Glomerular endothelial cell (primary cell): ENCODE measurements around the gene LUC7L. TPM values are rescaled to one million over a fixed set of nuclear protein-coding genes. Genes with fewer than 3 reads are reported as not detected.
"Not testable (repeated sequence)": the region's sequence is repeated elsewhere in the genome, so short reads cannot be mapped to it uniquely, and the experiment has no call there.

Experiments
- DNase-seq: peaks from one replicate; pipeline ENCODE4 v3.0.0-alpha.2; 2011; ENCODE audit warnings: low read depth, low spot score; ENCODE audit errors: extremely low read depth
- total RNA-seq: library from RNA; depleted of rRNA; stranded (reverse); fragments of >200 nt; gene quantifications from 2 replicates; pipeline ENCODE4 v1.2.3, GENCODE V29; 2015

LUC7L gene, protein sequence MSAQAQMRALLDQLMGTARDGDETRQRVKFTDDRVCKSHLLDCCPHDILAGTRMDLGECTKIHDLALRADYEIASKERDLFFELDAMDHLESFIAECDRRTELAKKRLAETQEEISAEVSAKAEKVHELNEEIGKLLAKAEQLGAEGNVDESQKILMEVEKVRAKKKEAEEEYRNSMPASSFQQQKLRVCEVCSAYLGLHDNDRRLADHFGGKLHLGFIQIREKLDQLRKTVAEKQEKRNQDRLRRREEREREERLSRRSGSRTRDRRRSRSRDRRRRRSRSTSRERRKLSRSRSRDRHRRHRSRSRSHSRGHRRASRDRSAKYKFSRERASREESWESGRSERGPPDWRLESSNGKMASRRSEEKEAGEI
- 45.6 and 85.6 TPM in 2 replicates for total RNA-seq

DNA sequence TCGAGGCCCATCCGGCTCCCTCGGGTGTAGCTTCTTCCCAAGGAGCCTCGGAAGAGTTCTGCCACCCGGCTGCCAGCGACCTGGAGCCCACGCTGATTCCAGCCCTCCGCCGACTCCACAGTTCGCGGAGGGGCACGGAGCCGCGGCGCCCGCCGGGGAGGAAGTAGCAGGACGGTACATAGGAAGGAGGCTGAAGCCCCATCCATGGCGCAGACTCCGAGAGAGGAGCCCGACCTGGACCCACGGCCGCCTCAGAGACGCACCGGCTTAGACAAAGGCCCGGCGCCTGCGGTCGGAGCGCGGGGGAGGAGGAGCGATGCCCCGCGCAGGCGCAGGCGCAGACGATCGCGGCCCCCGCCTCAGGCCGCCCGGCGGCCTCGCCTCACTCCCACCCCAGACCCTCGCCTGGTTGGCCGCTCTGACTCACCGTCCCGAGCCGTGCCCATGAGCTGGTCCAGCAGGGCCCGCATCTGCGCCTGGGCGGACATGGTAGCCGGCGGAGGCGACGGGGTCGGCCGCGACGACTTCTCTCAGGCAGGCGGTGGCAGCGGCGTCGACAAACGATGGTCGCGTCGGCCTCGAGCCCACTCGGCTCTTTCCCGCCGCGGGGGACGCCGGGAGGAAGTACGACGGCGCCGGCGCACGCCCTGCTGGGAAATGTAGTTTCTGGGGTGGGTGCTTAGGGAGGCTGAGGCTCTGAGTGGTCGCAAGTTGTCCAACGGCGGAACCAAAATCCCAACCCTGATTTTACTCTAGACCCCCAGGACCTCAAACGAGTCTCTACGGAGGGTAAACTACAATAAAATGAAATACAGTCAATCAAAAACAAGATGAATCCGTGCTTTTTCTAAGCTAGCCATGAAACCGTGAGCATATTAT lies at the start of gene LUC7L:
Gene LUC7L, minus strand, starts transcription at position 598 of the 879 bp plus-strand sequence. Its CDS starts 110 bp downstream, at position 488.
- DNase-seq, result no peak

DNA sequence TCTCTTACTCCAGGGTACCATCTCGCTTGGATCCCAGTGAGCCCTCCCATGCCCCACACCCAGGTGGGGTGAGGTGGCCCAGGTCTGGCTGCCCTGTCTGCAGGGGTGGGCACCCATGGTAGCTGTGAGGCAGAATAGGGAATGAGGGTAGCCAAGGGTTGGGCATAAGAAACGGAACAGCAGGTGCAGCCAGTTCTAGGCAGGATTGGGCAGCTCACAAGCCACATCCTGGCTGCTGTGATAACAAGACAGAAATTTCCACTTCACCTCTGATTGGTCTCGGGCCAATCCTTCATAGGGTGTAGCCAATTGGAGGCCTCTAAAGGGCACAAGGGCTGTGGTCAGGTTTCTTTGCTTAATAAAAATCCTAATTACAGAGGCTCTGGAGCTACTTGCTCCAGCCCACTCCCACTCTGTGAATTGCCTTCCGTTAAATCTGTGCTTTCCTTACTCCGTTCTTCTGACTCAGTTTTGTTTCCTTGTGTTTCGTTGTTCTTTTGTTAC lies 49.7 kb upstream of the LUC7L start:
- DNase-seq, result peak; percentile 3

DNA sequence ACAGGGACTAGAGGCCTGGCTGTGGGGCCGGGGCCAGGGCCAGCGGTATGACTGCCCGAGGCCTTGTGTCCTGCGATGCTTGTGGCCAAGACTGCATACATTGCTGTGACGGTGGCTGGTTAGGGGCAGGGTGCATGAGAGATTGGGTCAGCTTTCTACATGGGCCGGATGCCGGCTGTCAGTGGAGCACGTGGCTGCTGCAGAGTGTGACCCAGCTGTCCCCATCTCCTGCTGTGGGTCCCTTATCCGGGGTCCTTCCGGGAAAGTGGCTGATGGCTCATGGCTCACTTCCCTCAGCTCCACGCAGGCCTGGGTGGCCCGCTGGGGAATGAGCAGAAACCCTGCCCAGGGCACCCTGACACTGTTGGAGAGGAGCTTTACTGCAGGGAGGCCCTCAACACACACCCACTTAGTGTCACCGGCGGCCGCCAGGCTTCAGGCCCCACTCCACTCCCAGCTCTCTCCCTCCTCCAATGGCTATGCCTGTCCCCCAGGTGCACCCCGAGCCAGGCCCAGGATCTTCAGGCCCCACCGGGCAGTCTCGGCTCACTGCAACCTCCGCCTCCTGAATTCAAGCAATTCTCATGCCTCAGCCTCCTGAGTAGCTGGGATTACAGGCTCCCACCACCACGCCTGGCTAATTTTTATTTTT lies 47.3 kb upstream of the LUC7L start:
- no peak for DNase-seq

DNA sequence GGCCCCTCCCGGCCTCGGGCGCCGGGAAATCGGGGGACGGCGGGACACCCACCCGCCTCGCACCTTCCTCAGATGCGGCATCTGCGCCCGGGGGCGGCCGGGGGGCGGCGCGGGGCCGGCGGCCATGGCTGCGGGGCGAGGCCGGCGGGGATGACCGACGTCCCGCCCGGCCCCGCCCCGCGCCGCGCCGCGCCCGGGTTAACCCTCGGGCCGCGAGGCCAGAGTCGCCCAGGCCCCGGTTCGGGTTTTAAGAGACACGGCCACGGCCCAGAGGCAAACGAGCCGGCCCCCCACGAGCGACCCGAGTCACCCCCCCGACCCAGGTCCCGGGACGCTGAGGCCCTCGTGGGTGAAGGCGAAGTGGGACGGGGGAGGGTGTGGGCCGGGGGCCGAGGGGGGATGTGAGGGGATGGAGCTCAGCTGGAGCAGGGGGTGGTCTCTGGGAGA lies 46.6 kb upstream of the LUC7L start, which contains the start of gene RGS11:
Gene RGS11, minus strand, starts transcription at position 159 of the 447 bp plus-strand sequence. Its CDS starts 33 bp downstream, at position 126.
- no peak for DNase-seq

DNA sequence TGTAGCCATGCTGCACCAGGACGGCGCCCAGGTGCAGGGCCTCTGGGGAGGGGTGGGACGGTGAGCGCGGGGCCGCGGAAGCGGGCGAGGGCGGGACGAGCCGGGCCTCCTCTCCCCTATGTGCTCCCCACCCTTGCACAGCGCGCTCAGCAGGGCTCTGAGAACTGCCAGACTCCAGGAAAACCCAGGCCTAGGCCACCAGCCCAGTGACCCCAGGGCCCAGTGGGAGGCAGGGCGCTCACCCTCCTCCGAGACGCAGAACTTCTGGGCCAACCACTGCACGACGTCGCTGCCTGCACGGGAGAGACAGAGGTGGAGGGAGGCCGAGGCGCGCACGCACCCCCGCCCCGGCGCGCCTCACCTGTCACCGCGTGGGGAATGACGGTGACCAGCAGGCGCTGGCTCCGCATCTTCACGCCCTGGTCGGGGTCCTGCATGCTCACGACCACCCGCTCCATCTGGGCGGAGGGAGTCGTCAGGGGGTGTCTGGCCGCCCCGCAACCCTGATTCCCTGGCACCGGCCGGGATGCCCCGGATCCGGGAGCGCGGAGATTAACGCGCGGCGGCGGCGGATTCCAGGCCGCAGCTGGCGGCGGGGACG lies 45.9 kb upstream of the LUC7L start:
- DNase-seq, result no peak

DNA sequence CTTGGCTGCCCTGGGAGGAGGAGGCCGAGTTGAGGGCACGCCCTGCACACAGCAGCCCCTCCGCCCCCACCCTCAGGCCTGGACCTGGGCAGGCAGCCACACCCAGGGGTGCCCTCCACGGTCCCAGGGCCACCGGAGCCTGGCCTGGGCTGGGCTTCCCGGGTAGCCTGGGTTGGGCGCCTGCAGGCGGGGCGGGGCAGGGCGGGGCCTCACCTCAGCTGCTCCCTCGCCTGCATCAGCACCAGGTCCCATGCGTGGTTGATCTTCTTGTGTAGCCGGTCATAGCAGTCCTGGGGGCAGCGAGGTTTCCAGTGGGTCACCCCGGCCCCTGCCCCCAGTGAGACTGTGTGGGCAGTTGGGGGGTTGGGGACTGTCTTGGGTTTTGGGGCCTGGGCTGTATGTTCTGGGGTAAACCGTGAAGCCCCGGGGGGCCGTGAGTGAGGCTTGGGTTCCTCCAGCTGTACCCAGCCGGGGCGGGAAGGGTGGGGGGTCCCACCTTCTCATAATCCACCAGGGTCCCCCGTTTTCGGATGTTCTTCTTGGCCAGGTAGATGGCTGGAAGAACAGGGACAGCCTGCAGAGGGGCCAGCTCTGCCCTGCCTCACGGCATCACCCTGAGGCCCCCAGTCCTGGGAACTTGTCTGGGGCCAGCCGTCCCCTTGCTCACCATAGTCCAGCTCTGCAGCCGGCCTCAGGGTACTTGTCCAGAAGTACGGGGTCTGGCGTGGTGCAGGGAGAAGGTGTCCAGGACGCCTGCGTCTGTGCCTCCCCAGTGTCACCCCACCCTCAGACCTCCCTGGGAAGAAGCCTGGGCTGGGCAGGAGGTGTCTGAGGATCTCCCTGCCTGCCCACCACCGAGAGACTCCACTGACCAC lies 44.5 kb upstream of the LUC7L start:
- DNase-seq, result no peak

DNA sequence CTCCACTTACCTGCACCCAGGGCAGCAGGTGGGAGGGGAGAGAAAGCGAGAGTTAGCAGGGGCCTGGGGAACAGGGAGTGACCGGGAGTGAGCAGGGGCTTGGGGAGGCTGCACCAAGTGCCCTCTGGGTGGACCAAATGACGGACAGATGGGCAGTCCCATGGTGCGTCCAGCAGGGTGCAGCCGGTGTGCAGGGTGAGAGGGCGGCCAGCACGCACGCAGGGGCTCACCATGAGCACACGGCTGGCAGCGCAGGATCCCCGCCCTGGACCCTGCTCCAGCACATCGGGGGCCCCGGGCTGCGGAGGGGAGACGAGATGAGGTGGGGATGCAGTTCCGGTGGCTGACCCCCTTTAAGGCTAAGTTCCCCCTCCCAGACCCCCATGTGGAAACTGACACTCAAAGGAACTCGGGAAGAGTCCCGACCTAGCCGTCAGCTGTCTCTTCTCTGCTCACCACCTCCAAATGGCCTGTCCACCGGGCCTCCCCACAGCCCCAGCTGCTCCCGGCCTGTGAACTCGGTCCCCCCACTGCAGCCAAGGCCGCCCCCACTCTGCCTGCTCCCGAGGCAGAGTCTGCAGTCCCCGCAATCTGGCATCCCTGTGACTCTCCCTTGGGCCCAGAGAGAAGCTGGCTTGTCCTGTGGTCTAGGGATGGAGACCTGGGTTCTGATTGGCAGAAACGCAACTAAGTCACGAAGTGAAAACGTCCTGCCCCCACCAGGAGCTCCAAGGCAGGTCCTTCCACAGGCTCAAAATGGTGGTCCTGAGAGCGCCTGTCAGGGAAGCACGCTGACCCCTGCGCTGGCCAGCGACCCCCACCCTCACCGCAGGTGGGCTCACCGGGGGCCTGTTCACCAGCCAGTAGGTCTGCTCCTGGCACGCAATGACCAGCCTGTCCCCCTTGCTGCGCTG lies 43.6 kb upstream of the LUC7L start:
- no peak for DNase-seq

DNA sequence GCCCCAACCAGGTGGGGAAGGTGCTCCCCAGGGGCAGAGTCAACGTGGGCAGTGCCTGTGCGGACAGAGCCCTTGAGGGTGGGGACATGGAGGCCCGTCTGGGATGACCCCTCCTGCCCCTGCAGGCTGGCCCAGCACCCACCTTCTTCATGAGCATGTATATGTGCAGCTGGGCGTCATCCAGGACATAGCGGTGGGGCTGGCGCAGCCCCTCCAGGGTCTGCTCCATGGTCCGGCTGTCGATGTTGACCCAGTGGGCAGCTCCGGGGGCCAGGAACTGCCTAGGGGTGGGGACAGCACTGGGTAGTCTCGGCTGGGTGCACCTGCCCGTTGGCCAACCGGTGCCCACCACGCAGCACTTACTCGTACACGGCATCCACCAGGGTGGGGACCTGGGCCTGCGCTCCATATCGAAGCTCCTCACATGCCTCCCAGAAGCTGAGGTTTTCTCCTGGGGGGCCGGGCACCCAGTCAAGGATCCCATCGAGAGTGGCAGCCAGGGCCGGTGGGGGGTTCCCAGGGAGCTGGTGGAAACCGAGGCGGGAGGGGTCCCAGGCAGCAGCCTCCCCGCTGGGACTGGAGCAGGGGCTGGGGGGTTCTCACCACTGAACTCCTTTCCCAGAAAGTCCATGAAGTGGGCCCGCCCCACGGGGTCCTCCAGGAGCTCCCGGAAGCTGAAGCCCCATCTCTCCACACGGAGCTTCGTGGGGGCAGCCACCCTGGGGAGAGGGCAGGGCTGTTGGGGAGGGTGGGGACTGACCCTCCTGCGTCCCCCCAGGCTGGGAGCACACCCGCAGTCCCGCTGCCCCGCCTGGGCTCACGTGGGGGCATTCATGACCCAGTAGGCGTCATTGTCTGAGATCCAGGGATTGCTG lies 41.4 kb upstream of the LUC7L start:
- no peak for DNase-seq

DNA sequence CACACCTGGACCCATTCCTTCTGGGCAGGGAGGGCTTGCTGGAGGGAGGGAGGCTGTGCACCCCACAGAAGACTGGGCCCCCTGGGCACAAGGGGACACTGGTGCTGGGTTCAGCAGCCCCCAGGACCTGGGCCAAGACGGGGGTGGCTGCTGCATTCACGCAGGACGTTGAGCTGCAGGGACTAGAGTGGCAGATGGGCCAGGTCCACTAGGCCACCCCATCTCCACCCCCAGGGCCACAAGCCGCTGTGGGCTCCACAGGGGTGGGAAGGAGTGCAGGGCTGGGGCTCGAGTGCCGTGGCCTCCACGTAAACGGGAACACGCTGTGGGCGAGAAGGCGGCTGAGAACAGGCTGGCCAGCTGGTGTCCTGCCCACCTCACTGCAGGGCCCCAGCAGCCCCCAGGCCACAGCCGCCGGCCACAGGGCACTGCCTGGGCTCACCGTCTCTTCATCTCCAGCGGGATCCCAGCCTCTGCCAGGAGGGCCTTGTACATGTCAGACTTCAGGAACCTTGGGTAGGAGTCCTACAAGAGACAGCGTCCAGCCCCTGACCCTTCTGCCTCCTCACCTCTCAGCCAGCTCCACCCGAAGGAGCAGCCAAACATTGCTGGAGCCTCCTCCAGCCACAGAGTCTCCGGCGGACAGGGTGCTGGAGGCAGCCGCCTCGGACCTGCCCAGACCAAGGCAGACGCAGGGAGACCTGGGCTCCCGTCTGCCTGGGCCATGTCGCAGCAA lies 40.0 kb upstream of the LUC7L start:
- DNase-seq, result no peak

DNA sequence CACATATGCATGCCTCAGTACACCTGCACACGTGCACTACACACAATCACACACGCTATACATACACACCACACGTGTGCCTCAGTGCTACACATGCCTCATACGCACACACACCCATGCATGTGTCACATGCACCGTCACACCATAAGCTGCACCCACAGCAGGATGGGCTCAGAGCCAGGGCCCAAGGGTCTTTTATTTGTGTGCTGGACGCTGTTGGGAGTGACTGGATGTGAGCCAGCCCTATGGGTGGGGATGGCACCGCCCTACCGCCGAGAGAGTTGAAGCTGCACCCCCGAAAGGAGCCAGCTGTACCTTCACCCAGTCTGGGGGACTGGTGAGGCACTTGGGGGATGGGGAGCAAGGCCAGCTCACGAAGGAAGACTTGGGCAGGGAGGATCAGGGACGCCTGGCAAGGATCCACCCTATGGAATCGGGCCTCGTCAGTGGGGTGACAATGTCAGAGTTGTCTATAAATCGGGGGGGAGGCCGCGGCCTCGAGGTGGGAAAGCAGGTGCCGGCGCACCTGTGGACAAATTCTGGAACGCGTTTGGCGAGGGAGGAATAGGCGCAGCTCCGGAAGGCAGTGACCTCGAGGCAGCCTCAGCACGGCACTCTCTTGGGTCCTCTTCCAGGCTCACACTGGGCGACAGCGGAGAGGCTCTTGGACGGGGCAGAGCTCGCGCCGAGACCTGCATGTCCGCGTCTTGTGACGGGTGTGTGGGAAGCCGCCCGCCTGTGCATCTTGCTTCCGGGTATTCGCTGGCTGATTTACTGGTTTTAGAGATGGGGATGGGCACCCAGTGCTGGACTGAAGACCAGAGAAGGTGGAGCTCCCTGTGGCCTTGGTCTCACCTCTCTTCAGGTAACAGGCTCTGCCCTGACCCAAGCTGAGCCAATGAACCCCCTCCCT lies 39.1 kb upstream of the LUC7L start:
- no peak for DNase-seq

DNA sequence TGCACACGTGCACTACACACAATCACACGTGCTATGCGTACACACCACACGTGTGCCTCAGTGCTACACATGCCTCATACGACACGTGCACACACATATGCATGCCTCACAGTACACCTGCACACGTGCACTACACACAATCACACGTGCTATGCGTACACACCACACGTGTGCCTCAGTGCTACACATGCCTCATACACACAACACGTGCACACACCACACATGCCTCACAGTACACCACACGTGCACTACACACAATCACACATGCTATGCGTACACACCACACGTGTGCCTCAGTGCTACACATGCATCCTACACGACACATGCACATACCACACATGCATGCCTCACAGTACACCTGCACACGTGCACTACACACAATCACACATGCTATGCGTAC lies 38.3 kb upstream of the LUC7L start:
- DNase-seq, result not testable (repeated sequence)

DNA sequence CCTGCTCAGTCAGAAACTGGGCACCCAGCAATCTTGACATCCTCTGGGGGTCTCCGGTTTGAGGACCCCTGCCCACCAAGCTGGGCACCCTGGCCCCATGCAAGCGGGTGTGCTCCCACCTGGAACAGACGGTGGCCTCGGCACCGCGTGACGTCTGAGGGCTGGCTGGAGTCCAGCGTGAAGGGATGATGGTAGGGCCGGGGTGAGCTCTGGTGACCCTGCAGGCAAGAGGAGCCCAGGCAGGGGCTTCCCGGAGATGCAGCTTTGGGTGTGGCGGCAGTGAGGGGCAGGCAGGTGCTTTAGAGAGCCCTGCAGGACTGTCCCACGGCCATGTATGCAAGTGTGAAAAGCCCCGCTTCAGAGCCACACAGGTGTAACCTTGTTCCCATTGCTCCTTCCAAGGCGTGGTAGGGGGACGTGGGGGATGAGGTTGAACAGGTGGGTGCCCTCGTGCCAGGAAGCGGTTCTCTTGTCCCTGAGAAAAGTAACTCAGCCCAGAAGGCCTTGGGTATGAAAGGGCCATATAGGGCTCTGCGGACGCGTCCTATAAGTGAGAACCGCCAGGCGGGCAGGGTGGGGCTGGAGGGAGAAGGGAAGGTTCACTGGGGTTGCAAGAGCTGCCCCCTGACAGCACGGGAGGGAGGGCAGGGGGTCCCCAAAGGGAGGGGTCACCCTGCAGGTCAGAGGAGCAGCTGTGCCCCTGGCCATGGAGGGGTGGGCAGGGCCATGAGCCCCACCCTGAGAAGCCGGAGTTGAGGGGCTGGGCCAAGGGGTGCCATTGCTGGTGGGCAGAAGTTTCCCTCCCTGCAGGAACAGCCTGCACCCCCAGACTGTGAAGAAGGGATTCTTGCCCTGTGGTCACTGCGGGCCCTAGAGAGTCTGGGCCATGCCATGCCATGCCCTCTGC lies 37.3 kb upstream of the LUC7L start:
- no peak for DNase-seq

DNA sequence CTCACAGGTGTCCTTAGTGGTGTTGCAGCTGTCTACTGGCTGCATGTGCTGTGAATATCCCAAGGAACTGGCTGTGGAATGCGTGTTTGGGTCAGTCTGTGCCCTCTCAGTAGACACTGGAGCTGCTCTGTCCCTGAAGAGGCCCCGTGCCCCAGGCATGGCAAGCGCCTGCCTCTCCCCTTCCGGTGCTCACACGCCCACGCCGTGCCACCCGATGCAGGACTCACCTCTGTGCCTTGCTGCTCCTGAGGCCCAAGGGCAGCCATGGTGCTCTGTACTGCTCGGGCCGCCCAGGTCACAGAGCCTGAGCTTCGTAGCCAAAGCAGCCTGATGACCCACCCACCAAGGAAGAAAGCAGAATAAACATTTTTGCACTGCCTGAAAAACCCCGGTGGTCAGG lies 36.5 kb upstream of the LUC7L start:
- DNase-seq, result no peak

DNA sequence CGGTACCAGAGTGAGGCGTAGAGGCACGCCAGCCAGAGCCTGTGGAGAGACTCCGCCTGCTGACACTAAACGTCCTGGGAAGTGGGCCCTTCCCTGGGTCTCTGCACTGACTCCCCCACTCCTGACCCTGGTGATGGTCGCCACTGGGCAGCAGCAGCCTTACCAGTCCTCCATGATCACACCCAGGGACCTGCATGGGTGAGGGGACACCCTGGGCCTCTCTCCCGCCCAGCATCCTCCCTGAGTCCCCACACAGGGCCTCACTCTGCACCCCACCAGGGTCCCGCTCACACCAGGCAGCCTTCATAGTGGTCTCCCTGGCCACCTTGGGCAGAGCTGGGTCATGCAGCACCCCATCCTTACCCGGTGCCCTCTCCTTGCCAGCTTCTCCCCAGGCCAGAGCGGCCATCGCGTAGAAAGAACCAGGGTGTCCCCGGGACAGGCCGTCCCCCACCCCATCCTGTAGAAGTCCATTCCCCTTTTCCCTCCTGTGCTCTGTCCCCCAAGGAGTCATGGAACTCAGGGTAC lies 35.8 kb upstream of the LUC7L start:
- DNase-seq, result no peak
